Adipocyte (in vitro differentiated cells): ENCODE results near the gene HIGD1C.
"Not testable (repeated sequence)": the region's sequence is repeated elsewhere in the genome, so short reads cannot be mapped to it uniquely, and the experiment has no call there.

Experiments used
- DNase-seq: peaks from one replicate; pipeline ENCODE4 v3.0.0-alpha.2; 2015; ENCODE audit warnings: low read depth
- H3K27me3 ChIP-seq: replicated peaks from 2 replicates; pipeline ENCODE4 v1.7.0; 2013; ENCODE audit warnings: mild to moderate bottlenecking, low read length, moderate library complexity; ENCODE audit not compliant: control insufficient read depth, insufficient read depth
- H3K36me3 ChIP-seq: 2 replicates; pipeline ENCODE4 v1.7.0; 2013; ENCODE audit warnings: low read length, mild to moderate bottlenecking, moderate library complexity; ENCODE audit not compliant: control insufficient read depth, insufficient read depth, severe bottlenecking
- H3K4me1 ChIP-seq: 2 replicates; pipeline ENCODE4 v1.7.0; 2013; ENCODE audit warnings: mild to moderate bottlenecking, low read length, moderate library complexity; ENCODE audit not compliant: control insufficient read depth, insufficient read depth
- H3K4me3 ChIP-seq: 2 replicates; pipeline ENCODE4 v1.7.0; 2013; ENCODE audit warnings: mild to moderate bottlenecking, low read length, moderate library complexity
- H3K9ac ChIP-seq: 2 replicates; pipeline ENCODE4 v1.7.0; 2013; ENCODE audit warnings: mild to moderate bottlenecking, low read length, moderate library complexity
- H3K9me3 ChIP-seq: 2 replicates; pipeline ENCODE4 v1.7.0; 2013; ENCODE audit warnings: mild to moderate bottlenecking, low read length, moderate library complexity; ENCODE audit not compliant: control insufficient read depth

Gene HIGD1C

DNA sequence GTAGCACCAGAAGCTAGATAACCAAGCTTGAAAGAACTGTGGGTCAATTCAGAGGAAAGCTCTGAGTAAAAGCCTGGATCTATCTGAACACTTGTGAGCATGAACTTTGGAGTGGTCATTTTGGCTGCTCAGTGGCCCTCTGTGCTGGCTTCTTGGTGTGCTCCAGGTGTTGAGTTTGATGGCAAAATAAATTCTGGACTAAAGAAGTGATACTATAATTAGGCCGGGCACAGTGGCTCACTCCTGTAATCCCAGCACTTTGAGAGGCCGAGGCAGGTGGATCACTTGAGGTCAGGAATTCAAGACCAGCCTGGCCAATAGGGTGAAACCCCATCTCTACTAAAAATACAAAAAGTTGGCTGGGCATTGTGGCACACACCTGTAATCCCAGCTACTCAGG, 2.4 kb downstream of the HIGD1C start:
- H3K4me1 ChIP-seq, H3K36me3 ChIP-seq, DNase-seq, H3K27me3 ChIP-seq, H3K4me3 ChIP-seq, H3K9ac ChIP-seq, H3K9me3 ChIP-seq: not testable (repeated sequence)

DNA sequence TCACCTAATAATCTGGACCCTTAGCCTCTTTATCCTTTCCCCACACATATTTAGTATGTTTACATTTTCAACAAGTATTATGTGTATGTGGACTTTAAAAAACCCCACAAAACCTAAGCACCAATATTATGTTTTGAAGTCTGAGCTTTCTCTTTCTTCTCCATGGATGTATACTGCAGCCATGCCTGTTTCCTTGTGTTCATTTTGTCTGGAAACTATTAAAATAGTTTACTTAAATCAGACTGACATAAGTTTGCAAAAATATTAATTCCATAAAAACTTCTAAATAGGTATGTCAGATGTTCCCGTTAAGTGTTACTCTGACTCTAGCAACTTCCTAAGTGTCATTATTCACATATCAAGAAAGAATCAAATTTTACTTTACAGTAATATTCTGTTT, 2.9 kb downstream of the HIGD1C start:
- H3K27me3 ChIP-seq = no peaks in the 10 kb centered on the region
- no peaks in the 10 kb centered on the region for H3K36me3 ChIP-seq
- H3K4me1 ChIP-seq = peaks cover 9% of the 10 kb centered on the region
- DNase-seq = no peak
- no peak overlapping the region for H3K9ac ChIP-seq
- H3K4me3 ChIP-seq = no peak overlapping the region
- no peaks in the 10 kb centered on the region for H3K9me3 ChIP-seq

DNA sequence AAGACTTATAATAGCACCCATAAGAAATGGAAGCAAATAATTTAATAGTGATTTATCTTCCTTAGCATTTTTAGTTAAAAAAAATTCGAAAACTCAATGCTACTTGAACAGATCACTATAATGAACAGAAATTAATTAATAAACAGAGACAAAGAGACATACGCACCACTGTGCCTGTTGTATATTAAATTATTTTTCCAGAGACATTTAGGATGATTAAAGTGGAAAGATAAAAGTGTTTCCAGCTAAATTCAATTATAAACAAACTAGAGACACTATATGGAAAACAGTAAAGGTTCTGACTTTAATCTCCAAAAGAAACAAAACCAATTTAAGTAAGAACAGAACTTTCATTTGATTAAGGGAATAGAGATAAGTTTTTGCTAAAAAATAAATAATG, 3.4 kb downstream of the HIGD1C start:
- Histone ChIP-seq H3K36me3 (no peaks in the 10 kb centered on the region), H3K9me3 (no peaks in the 10 kb centered on the region), H3K4me3 (no peak overlapping the region), H3K27me3 (no peaks in the 10 kb centered on the region), H3K9ac (no peak overlapping the region), H3K4me1 (peaks cover 8% of the 10 kb centered on the region)
- DNase-seq = no peak

- Histone ChIP-seq H3K4me1 (peaks cover 4% of the 10 kb centered on the region), H3K9ac (no peak overlapping the region), H3K4me3 (no peak overlapping the region), H3K27me3 (no peaks in the 10 kb centered on the region), H3K9me3 (no peaks in the 10 kb centered on the region), H3K36me3 (no peaks in the 10 kb centered on the region)
- peak; percentile 16 for DNase-seq
Measured at GRCh38 chr12:50960130-50960529, 7.8 kb downstream of the HIGD1C start.

GRCh38 chr12:50961708-50962107, 9.4 kb downstream of the HIGD1C start:
- H3K36me3 ChIP-seq = no peaks in the 10 kb centered on the region

GRCh38 chr12:50964432-50964831, 12.1 kb downstream of the HIGD1C start:
- Histone ChIP-seq H3K36me3 (no peaks in the 10 kb centered on the region), H3K4me3 (no peak overlapping the region), H3K9me3 (no peaks in the 10 kb centered on the region), H3K4me1 (peaks cover 4% of the 10 kb centered on the region), H3K9ac (no peak overlapping the region), H3K27me3 (no peaks in the 10 kb centered on the region)
- DNase-seq = no peak

More at GRCh38 chr12:50961708-50962107, 9.4 kb downstream of the HIGD1C start:
- H3K9me3 ChIP-seq = no peaks in the 10 kb centered on the region
- no peak overlapping the region for H3K9ac ChIP-seq
- no peaks in the 10 kb centered on the region for H3K27me3 ChIP-seq
- peaks cover 4% of the 10 kb centered on the region for H3K4me1 ChIP-seq
- DNase-seq = peak; percentile 48
- no peak overlapping the region for H3K4me3 ChIP-seq

GRCh38 chr12:50971946-50972345, 19.6 kb downstream of the HIGD1C start:
- peaks cover 13% of the 10 kb centered on the region for H3K4me1 ChIP-seq
- no peaks in the 10 kb centered on the region for H3K9me3 ChIP-seq
- no peak overlapping the region for H3K9ac ChIP-seq
- no peak overlapping the region for H3K4me3 ChIP-seq
- H3K27me3 ChIP-seq = no peaks in the 10 kb centered on the region
- DNase-seq = peak; percentile 79
- H3K36me3 ChIP-seq = no peaks in the 10 kb centered on the region

DNA sequence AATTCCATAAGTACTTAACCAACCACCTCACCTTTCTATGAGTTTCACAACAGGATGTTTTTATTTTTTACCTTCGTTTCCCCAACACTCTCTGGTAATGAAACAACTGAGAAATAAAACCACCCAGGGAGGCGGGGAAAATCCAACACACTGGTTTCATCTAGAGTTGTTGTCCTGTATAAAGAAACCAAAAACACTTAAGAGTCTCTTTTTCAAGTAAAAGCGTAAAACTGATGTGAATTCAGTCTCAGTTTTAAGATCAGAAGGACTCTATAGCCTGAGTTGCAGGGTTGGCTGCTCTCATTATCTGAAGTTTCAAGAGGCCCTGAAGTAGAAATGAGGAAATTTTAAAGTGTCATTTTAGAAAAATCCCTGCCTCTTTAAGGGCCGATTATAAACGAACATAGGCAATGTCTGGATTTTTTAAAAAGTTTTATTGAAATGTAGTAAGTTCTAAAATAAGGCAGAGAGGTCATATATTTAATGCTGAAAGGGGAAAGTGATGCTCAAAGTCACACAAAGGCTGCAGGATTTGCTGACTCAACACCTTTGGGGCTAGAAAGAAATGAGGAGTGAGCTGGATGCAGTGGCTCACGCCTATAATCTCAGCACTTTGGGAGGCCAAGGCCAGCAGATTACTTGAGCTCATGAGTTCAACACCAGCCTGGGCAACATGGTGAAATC, 27.2 kb downstream of the HIGD1C start:
- H3K4me1 ChIP-seq = peaks cover 15% of the 10 kb centered on the region
- no peaks in the 10 kb centered on the region for H3K27me3 ChIP-seq
- no peak overlapping the region for H3K4me3 ChIP-seq
- H3K9ac ChIP-seq = no peak overlapping the region
- no peaks in the 10 kb centered on the region for H3K36me3 ChIP-seq
- DNase-seq = no peak
- H3K9me3 ChIP-seq = no peaks in the 10 kb centered on the region

- H3K4me1 ChIP-seq = peaks cover 25% of the 10 kb centered on the region
- DNase-seq = no peak
- H3K36me3 ChIP-seq = no peaks in the 10 kb centered on the region
Measured at GRCh38 chr12:50980545-50980944, 28.2 kb downstream of the HIGD1C start.

GRCh38 chr12:50981319-50982239, 29.2 kb downstream of the HIGD1C start:
- H3K36me3 ChIP-seq = no peaks in the 10 kb centered on the region
- no peak overlapping the region for H3K9ac ChIP-seq
- H3K9me3 ChIP-seq = no peaks in the 10 kb centered on the region
- no peak for DNase-seq
- no peak overlapping the region for H3K4me3 ChIP-seq
- H3K4me1 ChIP-seq = peaks cover 35% of the 10 kb centered on the region
- no peaks in the 10 kb centered on the region for H3K27me3 ChIP-seq

More at GRCh38 chr12:50980545-50980944, 28.2 kb downstream of the HIGD1C start:
- H3K9me3 ChIP-seq = no peaks in the 10 kb centered on the region
- H3K4me3 ChIP-seq = no peak overlapping the region
- H3K27me3 ChIP-seq = no peaks in the 10 kb centered on the region
- no peak overlapping the region for H3K9ac ChIP-seq

DNA sequence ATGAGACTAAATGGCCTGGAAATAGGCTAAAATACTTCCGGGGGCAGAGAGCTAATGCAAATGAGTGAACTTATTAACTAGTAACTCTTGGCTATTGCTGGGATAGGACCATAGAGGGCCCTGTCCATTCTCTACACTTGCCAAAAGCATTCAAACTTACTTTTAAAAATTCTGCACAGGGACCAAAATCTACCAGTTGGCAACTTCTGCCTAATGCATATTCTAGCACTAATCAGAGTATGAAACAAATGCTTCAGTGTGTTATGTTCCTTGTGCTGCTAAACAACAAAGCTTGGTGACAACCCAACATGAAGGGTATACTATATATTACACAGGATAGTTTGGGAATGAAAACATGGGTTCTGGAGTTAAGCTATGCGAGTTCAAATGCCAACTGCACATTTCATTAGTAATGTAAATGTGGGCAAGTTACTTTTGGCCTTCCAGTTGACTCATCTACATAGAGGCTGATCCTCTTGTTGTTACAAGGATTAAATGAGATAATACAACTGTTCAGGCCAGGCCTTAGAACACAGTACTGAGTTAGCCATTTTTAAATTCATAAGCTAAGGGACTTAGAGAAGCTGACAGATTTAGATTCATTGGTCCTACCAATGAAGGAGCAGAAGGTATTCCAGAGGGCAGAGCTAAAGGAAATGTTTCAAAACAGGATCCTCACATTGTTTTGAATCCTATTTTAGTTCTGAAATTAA, 32.4 kb downstream of the HIGD1C start:
- Histone ChIP-seq H3K27me3 (no peaks in the 10 kb centered on the region), H3K4me1 (peaks cover 54% of the 10 kb centered on the region), H3K9ac (peak overlapping the region; percentile 82), H3K9me3 (no peaks in the 10 kb centered on the region), H3K4me3 (peak overlapping the region; percentile 70), H3K36me3 (peaks cover 5% of the 10 kb centered on the region)
- no peak for DNase-seq
